Pons (tissue), 1 donor: ENCODE results near the gene PAH.

Experiments used
- DNase-seq: peaks from one replicate; pipeline ENCODE4 v3.0.0-alpha.2; 2016; ENCODE audit warnings: low spot score

The PAH gene

DNA sequence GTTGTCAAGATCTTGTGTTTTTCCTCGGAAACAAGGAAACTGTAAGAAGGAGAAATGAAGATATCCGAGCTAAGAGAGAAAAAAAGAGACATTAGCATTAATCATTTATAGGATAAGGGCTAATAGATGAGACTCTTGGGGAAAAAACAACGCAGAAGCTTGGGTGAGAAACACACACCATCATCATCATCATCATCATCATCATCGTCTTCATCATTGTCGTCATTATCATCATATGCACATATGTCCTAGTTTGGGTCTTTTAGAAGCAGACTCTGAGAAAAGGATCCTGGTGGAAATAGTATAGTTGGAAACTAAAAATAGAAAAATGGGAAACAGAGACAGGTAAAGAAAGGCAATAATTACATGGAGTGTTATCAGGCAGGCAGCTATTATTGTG is 95.9 kb downstream of the PAH start:
- DNase-seq, result no peak

DNA sequence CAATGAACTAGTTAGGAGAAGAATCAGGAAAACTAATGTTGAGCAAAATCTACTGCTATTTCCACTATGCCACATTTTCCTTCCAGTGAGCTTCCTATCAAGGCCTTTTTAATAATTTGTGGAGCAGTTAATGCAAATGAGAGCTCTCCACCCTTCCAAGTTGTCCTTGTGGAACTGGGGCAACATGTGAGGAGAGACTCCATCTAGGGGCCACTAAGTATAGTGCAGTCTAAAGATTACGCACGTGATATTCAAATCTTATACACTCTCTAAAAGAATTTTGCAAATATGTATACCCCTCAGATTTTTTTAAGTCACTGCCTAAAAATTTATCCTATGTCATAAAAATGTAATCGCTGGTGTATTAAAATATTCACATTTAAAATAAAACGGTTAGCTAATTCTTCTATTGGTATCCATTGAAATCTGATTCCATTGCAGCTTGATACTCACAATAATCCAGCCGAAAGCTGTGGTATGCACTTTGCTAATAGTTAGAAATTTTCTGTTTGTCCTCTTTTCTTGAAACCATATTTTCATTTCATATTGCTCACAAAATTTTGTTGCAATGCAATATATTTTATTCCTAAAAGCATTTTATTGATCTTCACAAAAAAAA is 100.1 kb downstream of the PAH start:
- DNase-seq, result peak; percentile 32

DNA sequence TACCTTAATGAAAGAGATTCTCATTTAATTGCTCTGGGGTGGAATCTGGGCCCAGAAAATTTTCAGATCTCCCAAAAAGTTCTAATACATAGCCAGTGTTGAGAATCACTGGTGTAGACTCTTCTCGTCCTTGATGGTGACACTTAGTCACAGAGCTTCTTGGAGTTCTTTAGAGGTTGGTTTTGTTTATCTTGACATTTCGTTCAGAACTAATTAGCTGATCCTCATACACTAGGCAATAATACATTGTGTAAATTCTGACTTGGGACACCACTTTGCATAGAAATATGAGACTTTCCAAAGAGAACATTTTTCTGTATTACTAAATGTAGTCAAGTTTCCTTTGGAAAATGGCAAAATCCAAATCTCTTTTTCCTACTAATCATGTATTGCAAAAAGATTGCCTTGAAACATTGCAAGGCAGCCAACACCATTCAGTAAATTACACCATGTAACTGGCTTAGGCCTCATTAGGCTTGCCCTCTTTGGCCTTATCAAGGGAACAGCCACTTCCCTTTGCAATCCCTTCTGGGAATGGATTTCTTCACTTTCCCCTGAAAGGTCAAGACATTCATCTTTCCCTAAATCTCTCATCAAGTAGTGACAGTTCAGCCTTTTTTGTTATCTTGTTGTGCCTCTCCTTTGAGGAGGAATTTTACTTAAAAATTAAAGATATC is 102.2 kb downstream of the PAH start:
- no peak for DNase-seq

DNA sequence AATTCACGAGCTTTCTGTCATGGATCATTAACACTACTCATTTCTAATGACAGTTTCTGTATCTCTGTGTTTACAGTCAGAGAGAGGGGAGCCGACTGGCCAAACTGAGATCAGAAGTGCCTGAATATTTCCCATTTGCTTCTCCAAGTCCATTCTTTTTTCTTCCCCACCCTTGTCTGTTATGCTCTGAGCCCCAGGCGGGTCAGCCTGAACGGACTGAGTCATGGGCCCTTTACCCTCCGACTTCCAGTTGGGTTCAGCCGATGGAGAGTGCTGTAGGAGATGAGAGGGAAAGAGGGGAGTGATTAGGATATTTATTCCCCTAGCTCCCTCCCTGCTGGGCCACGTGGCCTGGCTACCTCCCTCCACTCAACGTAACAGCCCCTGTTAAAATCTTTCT is 104.7 kb downstream of the PAH start:
- DNase-seq, result no peak

DNA sequence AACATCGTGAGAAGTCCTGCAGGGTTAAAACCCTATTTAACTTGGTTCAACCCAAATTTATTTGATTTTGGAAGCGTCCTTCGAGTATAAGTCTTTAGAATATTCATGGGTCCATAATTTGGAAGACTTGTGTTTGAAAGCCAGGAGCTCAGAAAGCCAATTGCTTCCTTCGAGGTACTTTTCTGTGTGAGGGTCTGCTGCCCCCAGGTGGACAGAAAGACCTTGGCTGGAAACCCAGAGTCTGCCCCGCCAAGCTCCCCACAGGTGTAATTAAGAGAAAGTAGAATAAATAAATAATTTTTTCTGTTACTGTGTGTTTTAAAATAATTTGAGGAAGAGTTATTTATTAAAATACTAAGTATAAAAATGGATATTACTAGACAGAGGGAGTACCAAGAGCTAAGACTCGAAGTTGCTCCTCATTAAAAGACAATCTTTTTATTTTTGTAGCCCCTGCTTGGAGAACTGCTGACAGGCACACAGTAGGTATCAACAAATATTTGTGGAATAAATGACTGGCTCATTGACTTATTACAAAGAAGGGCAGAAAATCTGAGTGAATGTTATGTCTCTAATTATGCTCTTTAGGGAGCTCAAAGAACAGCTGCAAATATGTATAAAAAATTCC is 105.8 kb downstream of the PAH start:
- no peak for DNase-seq

DNA sequence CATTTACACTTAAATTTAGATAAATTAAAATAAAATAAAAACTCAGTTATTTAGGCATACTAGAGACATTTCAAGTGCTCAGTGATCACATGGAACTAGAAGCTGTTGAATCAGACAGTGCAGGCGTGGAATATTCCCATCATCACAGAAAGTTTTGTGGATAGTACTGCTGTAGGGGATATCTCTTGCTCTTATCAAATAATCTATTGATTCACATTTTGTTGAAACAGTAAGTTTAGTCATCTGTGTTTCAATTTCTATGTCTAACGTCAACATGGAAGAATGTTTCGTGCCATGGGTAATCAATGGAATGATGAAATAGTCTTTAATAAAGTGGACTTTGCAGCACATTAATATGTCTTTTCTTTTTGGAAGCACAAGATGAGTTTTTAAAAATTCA is 108.6 kb downstream of the PAH start:
- DNase-seq, result no peak

DNA sequence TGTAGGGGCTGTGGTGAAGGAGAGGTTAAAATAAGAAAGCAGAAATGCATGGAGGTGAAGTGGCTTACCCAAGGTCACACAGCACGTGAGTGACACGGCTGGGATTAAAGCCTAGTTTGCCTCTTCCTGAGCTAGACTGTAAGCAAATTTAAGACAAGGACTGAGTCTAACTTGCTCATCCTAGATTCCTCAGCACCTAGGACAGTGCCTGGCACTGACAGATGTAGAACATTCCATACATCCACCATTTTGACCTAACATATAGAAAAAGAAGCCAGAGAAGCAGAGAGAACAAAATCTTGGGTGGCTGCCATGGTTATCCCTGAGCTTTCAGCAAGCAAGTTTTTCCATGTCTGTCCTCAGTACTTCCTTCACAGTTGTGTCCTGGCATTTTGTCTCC is 110.5 kb downstream of the PAH start:
- no peak for DNase-seq

DNA sequence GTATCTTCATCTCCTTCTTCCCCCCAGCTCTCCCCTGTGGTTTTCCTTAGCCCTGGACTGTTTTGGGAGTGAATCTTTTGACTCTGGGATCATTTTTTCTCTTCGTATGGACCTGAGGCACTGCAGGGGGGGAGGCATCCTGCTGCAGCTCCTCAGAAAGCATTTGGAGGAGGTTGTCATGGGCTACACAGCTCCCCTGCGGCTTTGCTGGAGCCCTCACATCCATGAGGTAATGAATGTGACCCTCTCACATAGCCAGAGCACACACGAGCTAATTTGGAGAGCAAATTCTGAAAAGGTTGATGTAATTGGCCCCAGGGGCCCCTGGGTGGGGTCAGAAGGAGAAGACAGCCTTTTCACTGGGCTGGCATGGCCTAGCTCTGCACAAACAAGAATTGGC is 110.9 kb downstream of the PAH start:
- no peak for DNase-seq

DNA sequence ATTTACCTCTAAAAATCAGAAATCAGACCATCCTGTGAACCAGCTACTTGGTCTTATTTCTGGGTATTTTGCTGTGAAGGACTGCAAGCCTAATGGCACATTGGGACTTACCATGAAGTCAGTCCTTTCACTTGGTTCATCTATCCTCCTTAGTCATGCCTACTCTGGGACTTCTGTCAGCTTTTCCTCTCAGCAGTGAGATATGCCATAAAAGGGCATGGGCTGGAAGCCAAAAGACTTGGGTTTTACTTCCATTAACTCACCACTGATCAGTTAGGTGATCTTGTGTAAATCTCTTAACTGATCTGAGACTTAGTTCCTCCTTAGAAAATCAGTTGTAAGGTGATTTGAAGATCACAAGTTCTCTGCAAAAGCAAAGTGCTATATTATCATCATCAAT is 116.5 kb downstream of the PAH start:
- DNase-seq, result no peak

DNA sequence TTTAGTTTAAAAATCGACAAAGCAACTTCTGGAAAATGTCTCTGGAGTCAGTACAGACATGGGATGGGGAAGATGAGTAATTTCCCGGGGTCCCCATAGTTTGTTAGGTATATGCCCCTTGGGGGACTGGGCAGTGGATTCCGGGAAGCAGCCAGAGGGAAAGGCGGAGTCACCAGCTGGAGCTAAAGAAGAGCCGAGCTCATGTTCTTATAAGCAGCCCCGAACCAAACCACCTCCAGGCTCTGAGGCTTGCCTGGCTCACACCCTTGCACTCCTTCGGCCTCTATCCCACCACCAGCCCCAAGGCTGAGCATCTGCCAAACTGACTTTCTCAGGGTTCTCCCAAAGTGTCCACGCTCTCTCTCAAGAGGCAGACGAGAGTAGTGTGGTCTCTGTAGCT is 117.8 kb downstream of the PAH start:
- no peak for DNase-seq

DNA sequence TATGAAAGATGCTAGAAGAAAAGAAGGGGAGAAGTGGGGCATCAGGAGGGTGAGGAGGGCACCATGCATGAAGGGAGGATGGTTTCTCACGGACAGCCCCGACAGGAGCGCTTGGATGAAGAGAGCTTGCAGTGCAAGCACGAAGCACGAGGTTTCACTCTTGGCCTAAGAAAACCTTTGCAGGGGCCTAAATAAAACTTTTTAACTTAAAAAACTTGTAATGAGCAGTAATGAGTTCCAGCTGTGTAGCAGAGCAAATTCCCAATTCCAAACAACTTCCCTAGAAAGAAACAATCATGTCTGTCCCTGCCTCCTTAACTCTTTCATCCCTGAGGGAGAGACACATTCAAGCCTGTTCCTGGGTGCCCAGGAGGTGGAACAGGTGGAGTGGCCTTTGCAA is 119.5 kb downstream of the PAH start:
- DNase-seq, result no peak

DNA sequence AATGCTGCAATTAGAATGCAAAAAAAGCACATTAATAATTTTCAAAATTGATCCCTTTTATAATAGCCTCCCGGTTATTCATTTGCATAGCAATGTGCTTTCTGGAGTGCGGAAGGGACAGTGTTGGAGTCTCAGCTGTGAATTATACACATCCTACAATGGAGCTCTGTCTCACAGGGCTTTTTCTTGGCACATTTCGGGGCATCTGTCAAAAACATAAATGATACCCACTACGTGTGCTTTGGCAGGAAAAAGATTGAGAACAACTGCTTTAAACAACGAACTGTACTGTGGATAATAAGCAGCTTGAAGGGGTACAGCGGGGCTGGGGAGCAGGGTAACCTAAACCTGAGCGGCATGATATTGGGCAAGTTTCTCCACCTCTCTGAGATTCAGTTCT is 123.1 kb downstream of the PAH start:
- DNase-seq, result peak; percentile 30
